IPS DF 4.7 (cell line): Measurements from ENCODE around the gene HOXA7.

Source experiments
- DNase-seq: peaks from one replicate; pipeline ENCODE4 v3.0.0-alpha.2; 2013; ENCODE audit warnings: low spot score; ENCODE audit errors: extremely low read depth

HOXA7 gene

DNA sequence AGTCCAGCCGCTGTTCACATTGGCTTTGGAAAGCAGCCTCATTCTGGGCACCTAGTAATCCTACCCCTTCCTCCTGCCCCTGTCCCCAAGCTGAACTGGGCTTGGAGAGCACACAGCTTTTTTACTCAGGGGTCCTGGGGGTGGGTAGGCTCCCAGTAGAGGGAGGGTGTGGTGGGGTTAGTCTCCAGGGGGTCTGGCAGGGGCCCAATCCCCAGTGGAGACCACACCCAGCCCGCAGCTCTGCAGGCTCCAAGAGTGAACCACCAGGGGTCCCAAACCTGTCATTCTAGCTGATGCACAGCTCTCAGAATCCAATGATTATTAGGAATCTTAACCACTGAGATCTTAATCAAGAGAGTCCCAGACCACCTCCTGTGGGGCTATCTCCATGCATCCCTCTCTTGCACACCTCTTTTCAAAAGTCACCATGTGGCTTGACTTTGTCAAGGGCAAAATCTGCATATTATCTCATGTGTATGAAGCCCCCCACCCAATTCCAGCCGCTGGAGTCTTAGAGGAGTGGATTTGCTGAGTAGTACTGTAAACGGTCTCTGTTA lies 25.9 kb upstream of the HOXA7 start:
- DNase-seq = no peak

DNA sequence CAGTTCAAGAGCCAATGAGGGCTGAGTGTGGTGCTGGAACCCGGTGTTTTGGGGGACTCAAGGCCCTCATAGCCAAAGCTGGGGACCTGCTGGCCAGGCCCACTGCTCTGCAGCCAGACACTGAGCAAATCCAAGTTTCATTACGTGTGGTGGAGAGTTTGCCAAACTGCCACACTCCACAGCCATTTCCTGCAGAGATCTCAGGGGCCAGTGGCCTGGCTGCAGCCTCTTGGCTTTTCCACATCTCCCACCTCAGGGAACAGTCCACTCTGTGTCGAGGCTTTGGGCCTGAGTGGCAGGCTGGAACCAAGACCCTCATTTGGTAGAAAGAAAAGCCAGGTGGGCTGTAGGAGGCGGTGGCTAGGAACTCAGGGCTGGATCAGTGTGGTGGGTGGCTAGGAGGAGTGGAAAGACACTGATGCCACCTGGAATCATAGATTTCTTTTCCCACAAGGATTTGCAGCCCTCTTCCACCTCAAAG lies 25.4 kb upstream of the HOXA7 start:
- no peak for DNase-seq

DNA sequence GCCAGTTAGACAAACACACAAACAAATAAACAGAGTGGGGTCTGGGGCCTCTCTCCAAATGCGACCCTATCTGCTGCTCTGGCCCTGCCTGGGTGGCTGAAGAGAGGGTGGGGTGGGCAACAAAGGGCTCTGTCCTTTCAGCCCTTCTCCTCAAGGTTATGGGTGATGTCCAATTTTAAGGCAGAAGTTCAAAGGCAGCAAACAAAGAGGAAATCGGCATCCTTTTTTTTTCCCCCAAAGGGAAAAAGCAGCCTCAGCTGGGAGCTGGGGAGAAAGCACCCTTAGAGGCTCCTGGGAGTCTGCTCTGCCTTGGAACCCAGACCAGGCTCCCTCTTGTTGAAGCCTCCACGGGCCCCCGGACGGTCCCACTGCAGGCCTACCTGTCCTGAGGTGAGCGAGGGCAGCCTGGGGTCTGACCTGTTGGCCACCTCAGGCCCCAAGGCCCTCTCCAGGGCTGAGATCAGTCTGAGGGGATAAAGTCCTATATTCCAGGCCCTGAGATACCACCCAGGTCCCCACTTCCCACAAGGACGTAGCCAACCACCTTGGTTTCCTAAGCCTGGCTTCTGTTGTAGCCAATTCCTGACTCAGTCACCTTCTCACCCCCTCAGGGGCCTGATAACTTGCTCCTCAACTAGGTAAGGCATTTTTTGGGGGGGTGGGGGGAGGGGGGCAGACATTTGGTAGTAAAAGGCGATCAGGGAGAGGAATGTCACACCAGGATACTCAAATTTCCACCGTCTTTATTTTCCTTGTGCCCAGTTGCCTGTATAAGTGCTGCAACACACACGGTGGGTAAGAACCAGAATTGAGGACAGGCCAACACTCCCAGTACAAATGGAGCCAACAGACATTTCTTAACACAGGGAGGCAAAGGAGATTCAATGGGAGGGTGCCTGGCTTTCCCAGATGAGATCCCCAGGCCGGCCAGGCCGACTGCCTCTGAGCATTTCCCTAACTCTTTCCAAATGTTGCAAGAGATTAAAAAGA lies 24.3 kb upstream of the HOXA7 start:
- DNase-seq = no peak

DNA sequence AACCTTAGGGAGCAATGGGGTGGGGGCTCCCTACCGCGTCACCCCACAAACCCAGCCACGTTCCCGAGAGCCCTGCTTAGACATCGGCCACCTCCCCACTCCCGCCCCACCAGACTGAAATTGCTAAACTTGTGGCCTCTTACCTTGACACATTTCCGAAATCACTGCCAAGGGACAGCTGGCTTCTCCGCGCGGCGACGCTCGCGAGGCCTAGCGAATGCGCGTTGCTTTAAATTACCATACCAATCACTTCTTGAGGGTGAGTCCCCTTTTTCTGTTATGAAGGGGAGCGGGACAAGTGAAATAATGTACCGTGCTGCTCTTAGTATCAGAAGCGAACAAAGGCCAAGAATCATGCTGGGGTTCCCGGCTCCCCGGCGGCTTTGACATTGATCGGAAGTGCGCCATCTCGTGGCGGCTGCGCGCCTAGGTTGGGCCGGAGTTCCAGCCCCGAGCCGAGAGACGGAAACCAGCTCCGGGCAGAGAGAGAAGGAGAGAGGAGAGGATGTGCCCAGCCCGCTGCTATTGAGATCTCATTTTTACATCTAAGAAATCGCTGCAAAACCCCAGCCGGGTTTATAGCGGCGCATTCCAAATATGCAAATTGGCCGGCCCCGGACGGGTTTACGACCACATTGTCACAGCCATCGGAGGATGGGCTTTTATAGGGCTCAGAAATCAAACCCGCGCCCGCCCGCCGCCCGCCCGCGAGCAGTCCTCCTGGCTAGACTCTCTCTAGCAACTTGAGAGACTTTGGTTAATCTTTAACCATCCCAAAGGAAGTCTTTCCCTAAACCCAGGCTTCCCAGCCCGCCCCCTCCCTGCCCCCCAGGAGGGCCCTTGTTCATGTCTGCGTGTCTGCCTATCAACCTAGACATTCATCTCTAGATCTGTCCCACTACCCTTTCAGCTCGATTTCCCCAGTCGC lies 23.3 kb upstream of the HOXA7 start:
- DNase-seq = no peak

DNA sequence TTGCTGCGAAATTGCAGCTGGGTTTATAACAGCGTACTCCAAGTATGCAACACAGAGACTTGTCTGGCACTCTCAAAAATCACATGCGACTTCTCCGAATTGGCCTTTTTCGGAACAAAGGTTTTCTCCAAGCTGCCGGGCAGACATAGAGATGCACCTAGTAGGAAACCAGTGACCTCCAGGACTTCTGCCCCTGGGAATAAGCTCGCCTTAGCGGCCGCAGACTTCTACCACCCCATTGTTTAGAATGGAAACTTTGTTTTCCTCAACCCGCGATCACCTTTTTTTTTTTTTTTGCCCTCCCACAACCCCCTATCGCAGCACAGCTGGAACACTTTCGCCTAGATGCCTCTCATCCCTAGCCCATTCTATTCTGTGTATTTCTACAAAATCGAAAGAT lies 22.6 kb upstream of the HOXA7 start:
- no peak for DNase-seq

DNA sequence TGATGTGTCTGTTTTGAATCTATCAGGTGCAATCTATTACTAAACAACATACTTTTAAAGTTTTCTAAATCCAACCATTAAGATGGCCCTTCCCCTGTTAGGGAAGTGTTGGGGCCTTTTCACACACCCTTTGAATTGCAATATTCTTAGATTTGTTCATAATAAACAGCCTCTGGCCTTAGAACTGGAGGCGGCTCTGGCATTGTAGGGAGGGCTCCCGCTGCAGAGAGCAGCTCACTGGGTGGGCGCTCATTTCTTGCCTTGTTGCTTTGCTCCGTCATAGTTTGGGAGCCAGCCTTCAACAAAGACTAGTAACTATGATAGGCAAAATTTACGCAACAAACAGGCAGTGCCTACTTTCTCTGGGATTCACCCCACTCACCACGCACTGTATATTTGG lies 21.9 kb upstream of the HOXA7 start:
- no peak for DNase-seq

DNA sequence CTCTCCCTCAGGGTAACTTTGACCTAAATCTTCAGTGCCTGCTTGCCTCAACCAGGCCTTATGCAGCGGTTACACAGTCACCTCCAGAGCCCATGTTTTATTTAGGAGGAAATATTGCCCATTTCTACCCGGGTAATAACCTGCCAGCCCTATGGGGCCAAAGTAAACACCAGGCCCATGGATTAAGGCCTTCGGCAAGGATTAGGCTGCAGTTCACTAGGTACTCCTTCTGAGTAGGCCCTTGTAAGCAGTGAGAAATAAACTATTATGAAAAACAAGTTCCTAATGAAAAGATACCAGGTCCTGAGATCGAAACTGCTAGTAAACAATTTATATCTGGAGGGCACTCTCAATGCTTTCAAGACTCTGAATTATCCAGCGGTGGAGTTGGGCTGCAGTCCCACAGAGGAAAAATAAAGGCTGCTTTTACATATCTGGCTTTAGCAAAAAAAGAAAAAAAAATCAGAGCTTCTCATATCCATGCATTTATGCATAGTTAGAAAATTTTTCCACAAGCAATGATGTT lies 21.4 kb upstream of the HOXA7 start:
- DNase-seq = no peak

DNA sequence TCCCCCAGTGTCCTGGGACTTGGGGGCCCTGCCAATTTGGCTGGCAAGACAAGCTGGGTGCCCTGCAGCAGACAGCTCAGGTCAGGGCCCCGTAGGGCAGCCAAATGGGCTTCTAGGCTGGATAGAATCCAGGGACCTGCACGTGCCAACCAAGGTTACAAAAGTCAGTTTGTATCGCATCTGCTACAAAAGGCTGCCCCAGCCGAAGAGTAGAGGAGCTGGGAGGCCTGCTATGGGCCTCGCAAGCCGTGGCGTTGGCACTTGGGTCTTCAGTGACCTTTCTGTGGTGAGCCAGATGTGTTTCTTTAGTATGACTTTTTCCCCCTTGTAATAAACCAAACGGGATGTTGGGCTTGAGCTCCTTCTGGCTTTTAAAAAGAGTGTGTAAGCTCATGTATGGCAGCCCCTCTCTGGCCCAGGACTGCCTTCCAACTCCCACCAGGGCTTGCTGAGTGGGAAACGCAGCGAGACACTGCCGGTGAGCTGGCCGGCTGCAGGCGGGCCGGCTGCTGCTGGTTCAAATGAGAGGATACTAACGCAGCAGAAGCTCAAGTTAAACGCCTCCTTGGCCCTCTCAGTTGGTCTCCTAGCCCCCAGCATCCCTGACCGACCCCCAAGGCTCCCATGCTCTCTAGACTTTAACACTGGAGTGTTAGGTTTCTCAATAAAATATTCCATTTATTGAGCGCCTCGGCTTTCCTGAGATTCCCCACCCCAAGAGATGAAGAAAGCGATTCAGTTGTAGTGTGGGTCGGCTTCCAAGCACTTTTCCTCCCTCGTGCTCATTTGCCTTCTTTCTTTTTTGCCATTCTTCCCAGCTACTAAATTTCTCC lies 20.7 kb upstream of the HOXA7 start:
- no peak for DNase-seq

DNA sequence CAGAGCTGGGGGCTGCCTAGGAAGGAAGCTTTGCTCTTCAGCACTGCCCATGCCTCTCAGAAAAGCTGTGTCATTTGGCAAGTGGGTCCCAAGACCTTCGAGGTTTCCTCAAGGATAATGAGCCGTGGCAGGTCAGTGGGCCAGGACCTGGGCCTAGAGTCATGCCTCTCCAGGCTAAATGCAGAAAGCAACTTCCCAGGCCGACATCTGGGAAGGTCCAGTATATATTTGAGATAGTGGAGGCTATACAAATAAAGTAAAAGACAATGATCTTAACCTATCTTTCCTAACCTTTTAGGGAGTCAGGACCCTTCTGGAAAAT lies 20.0 kb upstream of the HOXA7 start:
- no peak for DNase-seq

DNA sequence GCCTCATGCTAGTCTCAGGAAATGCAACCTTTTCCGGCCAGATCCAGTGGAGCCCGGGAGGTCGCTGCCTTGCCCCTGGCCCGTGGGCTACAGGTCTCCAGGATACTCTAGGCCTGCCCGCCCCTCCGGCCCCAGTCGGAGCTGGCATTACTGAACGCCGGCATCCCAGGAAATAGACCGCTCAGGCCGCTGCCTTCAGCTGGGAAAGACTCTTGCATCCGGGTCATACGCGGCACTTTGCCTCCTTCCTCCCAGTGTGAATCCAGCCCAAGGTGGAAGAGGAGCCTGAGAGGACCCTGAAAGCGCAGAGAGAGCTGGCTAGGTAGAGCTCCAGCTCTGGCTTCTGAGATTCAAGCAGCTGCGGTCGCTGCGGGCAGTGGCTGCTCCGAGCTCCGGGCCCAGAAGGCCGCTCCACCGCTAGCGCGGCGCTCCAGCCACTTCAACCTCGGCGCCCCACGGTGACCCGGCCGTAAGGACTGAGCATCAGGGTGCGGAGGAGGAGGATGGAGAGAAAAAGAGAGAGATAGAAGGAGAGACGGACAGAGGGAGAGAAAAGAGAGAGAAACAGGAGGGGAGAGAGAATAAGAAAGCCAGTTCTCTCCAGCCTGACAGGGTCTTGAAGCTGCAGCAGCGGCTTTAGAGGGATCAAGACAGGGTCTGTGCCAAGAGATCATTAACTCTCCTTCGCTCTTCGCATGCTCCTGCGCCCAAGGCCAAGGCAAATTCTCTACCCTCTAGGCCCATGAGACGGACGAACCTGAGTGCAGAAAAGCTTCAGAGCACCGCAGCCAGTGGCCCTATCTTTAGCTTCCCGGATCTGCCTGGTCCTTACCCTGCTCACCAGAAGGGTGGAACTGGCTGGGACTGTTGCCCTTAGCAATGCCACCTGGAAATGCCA lies 19.4 kb upstream of the HOXA7 start:
- no peak for DNase-seq

DNA sequence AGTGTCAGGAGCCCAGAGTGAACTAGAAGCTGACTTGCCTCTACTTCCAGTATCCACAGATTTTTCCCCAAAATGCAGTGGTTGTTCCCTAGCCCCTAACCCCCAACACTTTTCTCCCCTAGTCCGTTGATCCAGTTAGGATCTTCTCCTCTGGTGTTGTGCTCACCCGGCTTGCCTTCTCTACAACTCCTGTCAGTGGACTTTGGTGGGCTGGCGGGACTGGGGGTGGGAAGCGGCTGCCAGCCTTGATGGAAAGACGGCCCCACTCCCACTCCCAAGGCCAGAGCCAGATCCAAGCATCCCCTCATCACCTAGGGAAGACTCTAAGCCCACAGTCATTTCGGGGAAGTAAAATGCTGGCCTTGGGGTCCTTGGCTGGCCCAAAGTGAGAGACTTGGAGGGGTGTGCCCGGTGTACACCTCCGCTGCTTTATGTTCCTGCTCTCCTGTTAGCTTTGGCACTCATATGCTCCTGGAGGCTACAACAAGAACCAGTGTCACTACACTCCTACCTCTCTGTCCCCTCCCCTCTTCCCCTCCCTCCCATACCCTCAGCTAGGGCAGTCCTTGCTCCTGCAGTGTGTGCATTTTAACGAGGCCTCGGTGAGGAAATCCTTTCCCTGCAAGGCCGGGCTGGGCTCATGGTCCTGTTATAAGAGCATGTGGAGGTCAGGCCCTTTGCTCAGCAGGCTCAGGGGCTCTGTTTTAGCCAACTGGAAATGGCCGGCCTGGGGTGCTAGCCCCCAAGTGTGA lies 18.6 kb upstream of the HOXA7 start:
- no peak for DNase-seq

DNA sequence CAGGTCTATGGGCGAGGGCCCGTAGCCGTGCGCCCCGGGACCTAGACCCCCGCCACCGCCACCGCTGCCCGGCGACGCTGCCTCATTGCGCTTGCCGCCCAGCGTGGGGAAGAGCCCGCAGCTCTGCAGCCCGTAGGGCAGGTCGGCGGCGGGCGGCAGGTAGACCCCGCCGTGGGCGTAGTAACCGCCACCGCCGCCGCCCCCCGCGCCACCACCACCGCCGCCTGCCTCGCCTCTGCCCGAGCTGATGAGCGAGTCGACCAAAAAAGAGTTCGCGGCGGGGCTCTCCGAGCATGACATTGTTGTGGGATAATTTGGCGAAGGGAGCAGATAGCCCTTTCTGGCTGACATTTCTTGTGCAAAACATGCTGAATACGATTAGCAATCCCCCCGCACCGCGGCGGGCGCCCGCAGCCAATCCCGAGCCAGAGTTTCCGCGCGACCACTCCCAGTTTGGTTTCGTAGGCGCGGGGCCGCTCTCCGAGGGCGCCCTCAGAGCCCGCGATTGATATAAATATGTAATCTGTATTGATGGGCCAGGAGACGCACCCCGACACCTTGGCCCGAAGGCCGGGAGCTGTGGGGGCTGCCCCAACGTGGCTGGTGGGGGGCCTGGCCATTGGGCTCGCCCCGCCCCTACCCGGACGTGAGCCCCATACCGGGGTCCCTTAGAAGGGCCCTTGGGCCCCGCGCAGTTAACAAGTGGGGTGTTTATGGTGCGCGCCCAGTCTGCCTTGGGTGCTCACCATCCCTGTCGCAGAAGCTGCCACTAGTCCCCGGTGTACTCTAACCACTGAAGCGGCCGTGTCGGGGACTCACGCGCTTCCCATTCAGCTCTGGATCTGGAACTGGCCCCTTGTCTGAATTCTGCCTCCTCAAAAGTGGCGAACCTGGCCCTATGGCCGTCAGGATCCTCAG lies 17.7 kb upstream of the HOXA7 start, which contains the start of gene HOXA10:
TSS of gene HOXA10 (minus strand) at position 365 of the 918 bp plus-strand sequence. CDS start at position 351, 14 bp downstream.
- no peak for DNase-seq

DNA sequence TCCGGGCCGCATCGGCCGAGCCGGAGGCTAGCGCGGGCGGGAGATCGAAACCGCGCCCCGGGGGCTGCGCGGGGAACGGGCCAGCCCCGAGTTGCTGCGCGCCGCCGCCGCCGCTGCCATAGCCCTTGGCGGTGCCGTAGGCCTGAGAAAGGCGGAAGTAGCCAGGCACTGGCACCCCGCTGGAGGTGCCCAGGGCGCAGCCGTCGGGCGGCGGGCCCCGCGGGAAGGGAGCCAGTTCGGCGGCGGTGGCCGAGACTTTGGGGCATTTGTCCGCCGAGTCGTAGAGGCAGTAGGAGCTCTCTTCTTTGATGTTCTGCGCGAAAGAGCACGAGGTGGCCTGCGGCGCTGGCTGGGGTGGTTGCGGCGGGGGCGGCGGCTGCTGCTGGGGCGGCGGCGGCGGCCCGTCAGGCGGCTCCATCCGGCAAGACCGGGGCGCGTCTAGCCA lies 17.1 kb upstream of the HOXA7 start:
- DNase-seq = no peak

DNA sequence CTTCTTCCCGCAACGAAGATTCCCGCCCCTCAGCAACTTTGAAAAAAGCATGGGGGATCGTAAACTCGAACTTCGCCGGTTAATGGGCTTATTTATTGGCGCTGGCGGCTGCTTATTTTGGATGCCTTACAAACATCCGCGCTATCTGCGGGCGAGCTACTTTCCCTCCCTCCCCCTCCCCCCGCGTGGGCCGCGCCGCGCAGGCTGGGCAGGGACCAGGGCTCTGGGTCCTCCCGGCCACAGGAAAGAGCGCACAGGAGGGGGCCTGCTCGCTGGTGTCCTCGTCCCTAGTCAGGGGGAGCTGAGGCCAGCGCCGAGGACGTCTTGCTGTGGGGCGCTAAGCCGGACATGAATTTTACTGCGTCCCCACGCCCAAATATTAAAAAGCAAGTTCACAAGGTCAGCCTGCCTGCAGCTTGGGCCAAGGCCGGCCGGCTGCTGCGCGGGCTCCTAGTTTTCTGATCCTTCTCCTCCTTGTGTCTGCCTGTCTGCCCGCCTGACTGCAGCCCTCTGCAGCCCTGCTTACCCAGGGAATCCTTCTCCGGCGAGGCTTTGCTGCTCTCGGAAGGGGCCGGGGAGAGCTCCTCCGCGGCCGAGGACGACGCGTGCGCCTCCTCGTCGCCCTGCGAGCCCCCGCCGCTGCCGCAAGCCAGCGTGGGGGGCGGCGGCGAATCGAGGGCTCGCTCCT lies 16.5 kb upstream of the HOXA7 start:
- no peak for DNase-seq

DNA sequence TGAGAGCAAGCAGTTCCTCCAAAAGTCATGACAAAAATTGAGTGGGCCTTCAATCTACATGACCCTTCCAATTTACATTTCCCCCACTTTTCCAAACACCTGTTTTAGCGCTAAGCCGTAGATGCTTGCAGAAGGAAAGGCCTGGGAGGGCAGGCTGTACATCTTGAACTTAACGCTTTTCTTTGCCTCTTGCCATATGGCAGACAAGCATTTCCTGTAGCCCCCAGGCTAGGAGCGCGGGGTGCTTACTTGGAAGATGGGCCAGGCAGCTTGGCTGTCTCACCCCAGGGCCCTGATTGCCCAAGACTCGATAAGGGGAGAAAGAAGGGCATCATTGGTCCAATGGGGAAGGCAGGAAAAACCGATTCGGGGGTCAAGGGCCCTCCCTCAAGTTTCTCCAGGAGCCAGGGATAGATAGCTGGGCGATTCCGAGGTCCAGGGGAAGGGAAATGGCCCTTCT lies 15.9 kb upstream of the HOXA7 start:
- no peak for DNase-seq

DNA sequence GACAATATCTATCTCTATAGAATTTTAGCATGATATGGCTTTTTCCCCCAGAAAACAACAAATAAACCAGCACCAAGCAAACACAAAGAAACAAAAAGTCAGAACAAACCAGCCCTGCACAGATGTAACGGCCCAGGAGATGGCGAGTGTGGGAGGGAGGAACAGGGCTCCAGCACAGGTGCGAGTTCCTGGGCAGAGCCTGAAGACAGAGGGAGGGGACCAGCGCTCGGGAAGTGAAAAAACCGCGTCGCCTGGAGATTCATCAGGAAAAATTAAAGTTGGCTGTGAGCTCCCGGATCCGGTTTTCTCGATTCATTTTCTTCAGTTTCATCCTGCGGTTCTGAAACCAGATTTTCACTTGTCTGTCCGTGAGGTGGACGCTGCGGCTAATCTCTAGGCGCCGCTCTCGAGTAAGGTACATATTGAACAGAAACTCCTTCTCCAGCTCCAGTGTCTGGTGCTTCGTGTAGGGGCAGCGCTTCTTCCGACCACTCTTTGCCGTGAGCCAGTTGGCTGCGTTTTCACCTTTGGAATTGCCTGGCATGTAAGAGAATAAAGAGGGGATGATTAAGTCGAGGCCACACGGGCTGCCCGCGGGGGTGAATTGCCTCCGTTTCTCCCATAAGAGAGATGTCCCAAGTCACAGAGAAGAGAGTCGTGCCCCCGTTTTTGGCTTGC lies 15.3 kb upstream of the HOXA7 start:
- DNase-seq = no peak

DNA sequence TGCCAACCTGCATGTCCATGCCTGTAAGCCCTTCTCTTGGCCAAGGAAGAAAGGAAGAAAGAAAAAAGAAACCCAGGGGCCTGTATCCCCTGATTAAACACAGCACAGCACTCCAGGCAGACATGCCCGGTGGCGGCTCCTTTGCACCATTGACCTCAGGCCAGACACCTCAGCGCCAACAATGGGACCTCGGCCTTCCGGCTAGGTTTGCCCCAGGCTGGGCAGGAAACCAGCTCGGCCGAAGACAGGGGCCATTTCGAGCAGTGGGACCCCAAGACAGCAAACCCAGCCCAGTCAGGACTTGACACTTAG lies 14.8 kb upstream of the HOXA7 start:
- DNase-seq = no peak
